HepG2 (cell line): ENCODE data around the gene CCL5. TPM values are rescaled to one million over a fixed set of nuclear protein-coding genes. Genes with fewer than 3 reads are reported as not detected.

Experiments used
- ATAC-seq: fragments of 200-7000 bp; cut with Tn5 transposase; 3 replicates; pipeline ENCODE4 v1.9.1; 2020; ENCODE audit warnings: mild to moderate bottlenecking, moderate library complexity
- BruUV-seq: library from RNA; stranded (reverse); fragments of 400-500 nt; replicated peaks from 2 replicates; lab custom pipeline; 2021; lab: Mats Ljungman, UMichigan
- CTCF ChIA-PET: fragments of 300-600 bp; formaldehyde crosslinking; extraction: SDS; loops from one replicate; lab custom pipeline; 2021; ENCODE audit warnings: low total read pairs, inconsistent platforms, low intra/inter-chr PET ratio; lab: Yijun Ruan, JAX
- POLR2A ChIA-PET: fragments of 350-600 bp; sonication (Branson Sonifier 250); formaldehyde crosslinking; loops from one replicate; lab custom pipeline; 2020; ENCODE audit warnings: antibody characterized with exemption, inconsistent platforms; lab: Yijun Ruan, JAX
- DNase-seq: peaks from one replicate; pipeline ENCODE4 v3.0.0-alpha.2; 2015; ENCODE audit warnings: low spot score
- FAIRE-seq: peaks from 3 replicates; lab custom pipeline; 2011; peaks lifted over from hg19 to GRCh38; lab: Jason Lieb, UNC
- H2AFZ ChIP-seq: one replicate; pipeline ENCODE4 v1.6.1; 2011; ENCODE audit warnings: low read length, inconsistent platforms
- H3K27ac ChIP-seq: fragments of 300-600 bp; 3 replicates; pipeline ENCODE4 v1.8.0; 2011; ENCODE audit warnings: mixed run types, mild to moderate bottlenecking, mixed read lengths, low read length, inconsistent platforms; ENCODE audit not compliant: insufficient read depth; ENCODE audit errors: extremely low read length
- H3K27me3 ChIP-seq, 2 experiments: fragments of 200-600 bp in 1 of 2; 2 replicates in 1 of 2; 3 replicates in 1 of 2; pipeline versions ENCODE4 v1.6.0 to v1.8.0; 2011; ENCODE audit warnings: low read length in 2 of 2, mild to moderate bottlenecking in 2 of 2, moderate library complexity in 2 of 2, inconsistent platforms in 1 of 2; ENCODE audit not compliant: insufficient read depth in 2 of 2, control insufficient read depth in 1 of 2
- H3K36me3 ChIP-seq, 2 experiments: fragments of 200-600 bp in 1 of 2; replicated peaks in 1 of 2; 2 replicates in 1 of 2; 3 replicates in 1 of 2; pipeline versions ENCODE4 v1.5.1 to v1.8.0; 2011; ENCODE audit warnings: low read length in 2 of 2, inconsistent platforms in 1 of 2; ENCODE audit not compliant: insufficient read depth in 2 of 2, control insufficient read depth in 1 of 2
- H3K4me1 ChIP-seq: 2 replicates; pipeline ENCODE4 v1.5.1; 2012; ENCODE audit warnings: low read length, inconsistent platforms; ENCODE audit not compliant: insufficient read depth
- H3K4me2 ChIP-seq: 2 replicates; pipeline ENCODE4 v1.6.0; 2011; ENCODE audit warnings: low read depth, low read length, inconsistent platforms
- H3K4me3 ChIP-seq, 3 experiments: fragments of 200-600 bp in 1 of 3; sonication (generic), shearing (Covaris generic) in 1 of 3; replicated peaks in 1 of 3; 2 replicates each; pipeline ENCODE4 v1.5.1; 2011 to 2016; ENCODE audit warnings: low read length in 3 of 3, inconsistent platforms in 2 of 3, low read depth in 2 of 3, mild to moderate bottlenecking in 2 of 3, control low read depth in 1 of 3, mixed read lengths in 1 of 3; ENCODE audit not compliant: insufficient read depth in 1 of 3
- H3K79me2 ChIP-seq: one replicate; pipeline ENCODE4 v1.6.1; 2011; ENCODE audit warnings: low read length, inconsistent platforms; ENCODE audit not compliant: insufficient read depth
- H3K9ac ChIP-seq: 2 replicates; pipeline ENCODE4 v1.6.0; 2011; ENCODE audit warnings: mild to moderate bottlenecking, low read depth, low read length, inconsistent platforms; ENCODE audit not compliant: insufficient read depth
- H3K9me3 ChIP-seq: 2 replicates; pipeline ENCODE4 v1.5.1; 2012; ENCODE audit warnings: mild to moderate bottlenecking, low read length
- H4K20me1 ChIP-seq: 2 replicates; pipeline ENCODE4 v1.6.0; 2011; ENCODE audit warnings: inconsistent platforms, mild to moderate bottlenecking, low read length, moderate library complexity; ENCODE audit not compliant: insufficient read depth
- BORCS8-MEF2B ChIP-seq: sonication (generic); formaldehyde crosslinking; IDR thresholded peaks from 2 replicates; pipeline ENCODE4 v1.8.0; 2022; ENCODE audit warnings: mild to moderate bottlenecking, missing genetic modification reagents
- CBX5 ChIP-seq: sonication (generic); formaldehyde crosslinking; IDR thresholded peaks from 2 replicates; pipeline ENCODE4 v1.4.0; 2020; ENCODE audit warnings: missing genetic modification reagents, borderline replicate concordance
- EED ChIP-seq: sonication (generic); formaldehyde crosslinking; IDR thresholded peaks from 2 replicates; pipeline ENCODE4 v1.5.0; 2020; ENCODE audit warnings: mild to moderate bottlenecking, missing genetic modification reagents
- HDAC2 ChIP-seq: sonication (generic); formaldehyde crosslinking; IDR thresholded peaks from 2 replicates; pipeline ENCODE4 v1.4.0; 2020; ENCODE audit warnings: missing genetic modification reagents
- HIC2 ChIP-seq: sonication (generic); formaldehyde crosslinking; IDR thresholded peaks from 2 replicates; pipeline ENCODE4 v1.9.0; 2022; ENCODE audit warnings: low read depth, missing genetic modification reagents
- HNF4A ChIP-seq: sonication (generic); formaldehyde crosslinking; IDR thresholded peaks from 2 replicates; pipeline ENCODE4 v1.4.0; 2020; ENCODE audit warnings: missing genetic modification reagents
- NFE2L1 ChIP-seq: sonication (generic); formaldehyde crosslinking; IDR thresholded peaks from 2 replicates; pipeline ENCODE4 v1.4.0; 2020; ENCODE audit warnings: missing genetic modification reagents, mild to moderate bottlenecking, borderline replicate concordance
- NFE2L2 ChIP-seq: fragments of 150-350 bp; IDR thresholded peaks from 2 replicates; pipeline ENCODE4 v1.6.1; 2014; ENCODE audit warnings: low read length
- RFX5 ChIP-seq: IDR thresholded peaks from 2 replicates; pipeline ENCODE4 v1.6.1; 2011; ENCODE audit warnings: low read depth, low read length, improper control_type of control experiment
- ZNF225 ChIP-seq: sonication (generic); formaldehyde crosslinking; IDR thresholded peaks from 2 replicates; pipeline ENCODE4 v1.4.0; 2020; ENCODE audit warnings: mild to moderate bottlenecking, missing genetic modification reagents
- ZNF331 ChIP-seq: sonication (generic); formaldehyde crosslinking; IDR thresholded peaks from 2 replicates; pipeline ENCODE4 v1.4.0; 2020; ENCODE audit warnings: missing genetic modification reagents
- ZNF589 ChIP-seq: sonication (generic); formaldehyde crosslinking; conservative IDR thresholded peaks from 2 replicates; pipeline ENCODE4 v1.8.0; 2022; ENCODE audit warnings: mild to moderate bottlenecking, moderate library complexity, missing genetic modification reagents
- ZNF768 ChIP-seq: sonication (generic); formaldehyde crosslinking; IDR thresholded peaks from 2 replicates; pipeline ENCODE4 v1.4.0; 2020; ENCODE audit warnings: missing genetic modification reagents
- ZSCAN29 ChIP-seq: sonication (generic); formaldehyde crosslinking; conservative IDR thresholded peaks from 2 replicates; pipeline ENCODE4 v1.4.0; 2020; ENCODE audit warnings: mild to moderate bottlenecking, missing genetic modification reagents
- WGBS: methylation state at CpG from one replicate; pipeline ENCODE4 v1.1.6; 2017; ENCODE audit warnings: low lambda C conversion rate; 5-methylcytosine and 5-hydroxymethylcytosine counted together
- in situ Hi-C: cut with HindIII; loops from 2 replicates; pipeline ENCODE4 v1.10.0; 2017; ENCODE audit warnings: low pct_unique_long_range_greater_than_20kb; ENCODE audit not compliant: extremely low pct_ligation_motif_present
- intact Hi-C: fragments of 100-400 bp; cut with micrococcal nuclease; formaldehyde crosslinking; loops from one replicate; pipeline ENCODE4 v1.10.0; 2022; ENCODE audit not compliant: unreplicated experiment
- polyA plus RNA-seq, 8 experiments: library from polyadenylated mRNA; depleted of rRNA in 3 of 8; stranded (reverse) in 7 of 8; unstranded in 1 of 8; fragments of >200 nt; fragmentation: Illumina TruSeq in 4 of 8; extraction: Trizol in 4 of 8; gene quantifications; 2 replicates each; pipeline versions ENCODE4 v1.2.1 to v1.2.3, GENCODE V29; 2011 to 2016; ENCODE audit warnings: low read depth in 4 of 8, missing spikeins in 1 of 8, mixed read lengths in 1 of 8; ENCODE audit not compliant: insufficient read depth in 1 of 8
- total RNA-seq, 5 experiments: library from RNA; depleted of rRNA; stranded (reverse); fragments of >200 nt; fragmentation: Illumina TruSeq; extraction: Trizol; gene quantifications; 2 replicates each; pipeline ENCODE4 v1.2.3, GENCODE V29; 2016; ENCODE audit warnings: low read depth in 1 of 5
- TF ChIP-seq, protein P1 (sequence below): sonication (generic); formaldehyde crosslinking; IDR thresholded peaks from 2 replicates; pipeline ENCODE4 v1.4.0; 2020; ENCODE audit warnings: mild to moderate bottlenecking, missing genetic modification reagents

Gene CCL5
- total and polyA plus RNA-seq, 2 of the 13 experiments (the other 11 are each of a cell fraction or from before 2014, with no cell fraction given), result 0.13 to 0.29 TPM

- no peak for FAIRE-seq
- DNase-seq, result no peak
Measured at GRCh38 chr17:35912942-35913341, 32.8 kb upstream of the CCL5 start.

DNA sequence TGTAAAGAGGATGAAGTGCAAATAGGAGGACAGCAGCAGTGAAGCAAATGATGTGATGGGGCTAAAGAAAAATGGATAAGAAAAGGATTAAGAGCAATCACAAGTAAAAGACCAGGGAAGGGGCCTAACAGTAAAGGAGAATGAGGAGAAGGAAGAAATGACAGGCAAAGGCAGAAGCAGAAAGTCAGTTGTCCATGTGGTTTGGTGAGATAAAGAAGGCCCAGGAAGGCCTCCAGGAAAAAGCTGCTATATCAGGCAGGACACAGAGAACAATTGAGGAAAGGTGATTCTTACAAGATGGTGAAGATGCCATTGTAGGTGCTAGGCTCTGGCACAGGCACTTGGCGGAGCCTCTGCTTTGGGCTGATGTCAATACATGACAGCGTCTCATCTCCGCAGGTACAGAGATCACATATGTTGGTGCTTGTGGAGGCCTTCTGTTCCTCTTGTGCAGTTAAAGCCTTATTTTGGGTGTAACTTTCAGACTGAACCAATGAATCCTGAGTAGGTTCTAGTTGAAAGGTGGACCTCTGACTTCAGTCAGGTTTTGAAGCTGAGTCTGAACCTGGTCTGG is 32.3 kb upstream of the CCL5 start:
- in situ Hi-C loops (no loop called here), intact Hi-C loops (no loop called here)
- Histone ChIP-seq H3K79me2 (no peaks in the 10 kb centered on the region), H3K36me3 (no peaks in the 10 kb centered on the region), H3K27ac (no peak overlapping the region), H3K9ac (no peak overlapping the region), H3K9me3 (no peaks in the 10 kb centered on the region), H2AFZ (no peak overlapping the region), H3K27me3 (no peaks in the 10 kb centered on the region), H3K4me1 (peaks cover 35% of the 10 kb centered on the region), H3K4me3 (no peak overlapping the region), H4K20me1 (no peaks in the 10 kb centered on the region), H3K4me2 (no peak overlapping the region)
- no peak for FAIRE-seq
- ChIA-PET POLR2A (no interaction called here), CTCF (no interaction called here)
- no peak for TF ChIP-seq EED
- TF ChIP-seq NFE2L2, result no peak
- TF ChIP-seq ZSCAN29, result no peak
- no peak for TF ChIP-seq CBX5 (CRISPR knock-in tag)
- no peak for TF ChIP-seq ZNF589
- TF ChIP-seq, protein P1, sequence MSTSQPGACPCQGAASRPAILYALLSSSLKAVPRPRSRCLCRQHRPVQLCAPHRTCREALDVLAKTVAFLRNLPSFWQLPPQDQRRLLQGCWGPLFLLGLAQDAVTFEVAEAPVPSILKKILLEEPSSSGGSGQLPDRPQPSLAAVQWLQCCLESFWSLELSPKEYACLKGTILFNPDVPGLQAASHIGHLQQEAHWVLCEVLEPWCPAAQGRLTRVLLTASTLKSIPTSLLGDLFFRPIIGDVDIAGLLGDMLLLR (CRISPR knock-in tag), result no peak
- no peak for TF ChIP-seq ZNF331 (CRISPR knock-in tag)
- no peak for TF ChIP-seq NFE2L1 (CRISPR knock-in tag)
- TF ChIP-seq HIC2 (CRISPR knock-in tag), result no peak
- no peak for TF ChIP-seq ZNF768 (CRISPR knock-in tag)
- TF ChIP-seq RFX5, result no peak
- no peak for TF ChIP-seq BORCS8-MEF2B (CRISPR knock-in tag)
- no peak for TF ChIP-seq HDAC2
- no CpG with 5 or more reads among the region's 3 CpGs for WGBS
- no TSS peak for BruUV-seq
- ATAC-seq, result no peak
- DNase-seq, result no peak

More at GRCh38 chr17:35912942-35913341, 32.8 kb upstream of the CCL5 start:
- H3K4me3 ChIP-seq, result no peak overlapping the region
- ChIA-PET POLR2A (no interaction called here), CTCF (no interaction called here)
- intact Hi-C loops (no loop called here), in situ Hi-C loops (no loop called here)
- TF ChIP-seq ZNF225 (CRISPR knock-in tag) (no peak), HNF4A (CRISPR knock-in tag) (peak; percentile 45)
- no peaks in the 10 kb centered on the region for H3K36me3 ChIP-seq
- no peak overlapping the region for H3K4me2 ChIP-seq
- no peaks in the 10 kb centered on the region for H3K79me2 ChIP-seq
- H3K27me3 ChIP-seq, result no peaks in the 10 kb centered on the region
- H3K9ac ChIP-seq, result no peak overlapping the region
- WGBS, result 0% methylated on average over 1 of the region's 2 CpGs
- no peaks in the 10 kb centered on the region for H4K20me1 ChIP-seq
- no peaks in the 10 kb centered on the region for H3K9me3 ChIP-seq
- ATAC-seq, result no peak
- no TSS peak for BruUV-seq
- H2AFZ ChIP-seq, result no peak overlapping the region
- peaks cover 35% of the 10 kb centered on the region for H3K4me1 ChIP-seq
- H3K27ac ChIP-seq, result no peak overlapping the region
